AG10803 (cell line): ENCODE results near the gene PLXNA4.

Source experiments
- DNase-seq: peaks from one replicate; pipeline ENCODE4 v3.0.0; 2010; ENCODE audit warnings: low read depth
- H3K4me3 ChIP-seq: 2 replicates; pipeline ENCODE4 v1.5.1; 2011; ENCODE audit warnings: mild to moderate bottlenecking, low read length, control low read depth
- CTCF ChIP-seq: conservative IDR thresholded peaks from 2 replicates; pipeline ENCODE4 v1.5.1; 2011; ENCODE audit warnings: mild to moderate bottlenecking, low read length, control low read depth, inconsistent platforms

Gene PLXNA4

GRCh38 chr7:132402751-132403245 lies 173.5 kb downstream of the PLXNA4 start:
- DNase-seq, result peak; percentile 95
- no peak for TF ChIP-seq CTCF
- H3K4me3 ChIP-seq, result no peak overlapping the region

GRCh38 chr7:132402096-132402495 lies 174.2 kb downstream of the PLXNA4 start:
- no peak overlapping the region for H3K4me3 ChIP-seq
- no peak for DNase-seq
- TF ChIP-seq CTCF, result no peak

- peak overlapping the region; percentile 11 for H3K4me3 ChIP-seq
- peak; percentile 87 for DNase-seq
- no peak for TF ChIP-seq CTCF
Measured at GRCh38 chr7:132400561-132401142, 175.6 kb downstream of the PLXNA4 start.

- no peak for TF ChIP-seq CTCF
- no peak overlapping the region for H3K4me3 ChIP-seq
- no peak for DNase-seq
Measured at GRCh38 chr7:132399367-132399766, 176.9 kb downstream of the PLXNA4 start.

GRCh38 chr7:132398253-132398925 lies 177.9 kb downstream of the PLXNA4 start:
- no peak for TF ChIP-seq CTCF
- no peak overlapping the region for H3K4me3 ChIP-seq
- no peak for DNase-seq

- TF ChIP-seq CTCF, result no peak
- DNase-seq, result peak; percentile 55
- H3K4me3 ChIP-seq, result no peak overlapping the region
Measured at GRCh38 chr7:132397070-132397469, 179.2 kb downstream of the PLXNA4 start.

GRCh38 chr7:132395361-132395760 lies 180.9 kb downstream of the PLXNA4 start:
- no peak for DNase-seq
- no peak for TF ChIP-seq CTCF
- no peak overlapping the region for H3K4me3 ChIP-seq
